ENCODE data around the gene MACO1.
"Not testable (repeated sequence)": the region's sequence is repeated elsewhere in the genome, so short reads cannot be mapped to it uniquely, and the experiment has no call there.

Gene MACO1

DNA sequence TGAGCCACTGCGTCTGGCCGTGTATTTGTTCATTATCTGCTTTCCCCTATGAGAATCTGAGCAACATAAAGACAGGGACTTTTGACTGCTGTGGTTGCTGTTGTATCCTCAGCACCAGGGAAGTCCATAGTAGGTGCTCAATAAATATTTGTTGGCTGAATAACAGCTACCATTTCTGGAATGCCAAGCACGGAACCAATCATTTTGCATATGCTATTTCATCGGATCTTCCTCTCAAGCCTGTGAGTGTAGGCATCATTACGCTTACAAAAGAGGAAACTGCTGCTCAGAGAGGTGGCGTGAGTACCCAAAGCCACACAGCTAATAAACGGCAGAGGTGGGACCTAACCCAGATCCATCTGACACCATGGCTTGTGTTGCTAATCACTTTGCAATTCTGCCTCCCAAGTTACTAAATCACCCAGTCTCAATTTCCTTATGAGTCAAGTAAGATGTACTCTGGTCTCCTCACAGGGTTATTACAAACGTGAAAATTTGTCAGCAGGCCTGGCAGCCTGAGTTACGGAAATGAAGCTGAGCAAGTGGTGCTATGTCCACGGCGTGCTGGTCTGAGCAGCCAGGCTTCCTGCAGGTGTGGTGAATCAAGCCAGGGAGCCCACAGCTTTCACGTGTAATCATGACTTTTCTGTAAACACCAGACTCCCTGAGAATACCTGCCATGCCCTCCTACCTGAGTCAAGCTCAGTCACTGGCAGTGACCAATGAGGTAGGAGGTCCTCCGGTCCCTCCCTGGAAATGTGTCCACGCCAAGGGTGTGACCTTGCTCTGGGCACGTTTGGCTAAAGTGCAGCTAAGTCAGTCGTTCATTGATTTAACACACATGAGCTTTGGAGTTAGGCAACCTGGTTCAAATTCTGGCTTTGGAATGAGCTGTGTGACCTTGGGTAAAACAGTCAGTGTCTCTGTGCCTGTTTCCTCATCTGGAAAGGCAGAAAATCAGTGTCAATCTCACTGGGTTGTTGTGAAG is 5.3 kb upstream of the MACO1 start:
- no peak for DNase-seq

DNA sequence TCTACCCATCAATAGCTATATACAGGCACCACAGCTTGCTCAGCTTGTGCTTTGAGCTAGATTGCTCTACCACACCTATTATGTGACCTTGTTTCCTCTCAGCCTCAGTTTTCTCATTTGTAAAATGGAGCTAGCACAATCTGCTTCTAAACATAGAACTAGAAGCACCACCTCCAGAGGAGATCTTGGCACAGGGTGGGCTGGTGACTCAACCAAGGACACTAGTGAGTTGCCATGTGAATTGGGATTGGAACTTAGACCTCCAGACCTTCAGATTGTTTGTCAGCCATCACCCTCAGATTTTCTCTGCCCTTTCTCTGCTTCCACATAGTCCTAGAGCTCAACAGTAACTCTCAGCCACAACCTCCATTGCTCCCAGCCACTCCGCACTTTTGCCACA is 3.0 kb upstream of the MACO1 start:
- DNase-seq, result no peak

DNA sequence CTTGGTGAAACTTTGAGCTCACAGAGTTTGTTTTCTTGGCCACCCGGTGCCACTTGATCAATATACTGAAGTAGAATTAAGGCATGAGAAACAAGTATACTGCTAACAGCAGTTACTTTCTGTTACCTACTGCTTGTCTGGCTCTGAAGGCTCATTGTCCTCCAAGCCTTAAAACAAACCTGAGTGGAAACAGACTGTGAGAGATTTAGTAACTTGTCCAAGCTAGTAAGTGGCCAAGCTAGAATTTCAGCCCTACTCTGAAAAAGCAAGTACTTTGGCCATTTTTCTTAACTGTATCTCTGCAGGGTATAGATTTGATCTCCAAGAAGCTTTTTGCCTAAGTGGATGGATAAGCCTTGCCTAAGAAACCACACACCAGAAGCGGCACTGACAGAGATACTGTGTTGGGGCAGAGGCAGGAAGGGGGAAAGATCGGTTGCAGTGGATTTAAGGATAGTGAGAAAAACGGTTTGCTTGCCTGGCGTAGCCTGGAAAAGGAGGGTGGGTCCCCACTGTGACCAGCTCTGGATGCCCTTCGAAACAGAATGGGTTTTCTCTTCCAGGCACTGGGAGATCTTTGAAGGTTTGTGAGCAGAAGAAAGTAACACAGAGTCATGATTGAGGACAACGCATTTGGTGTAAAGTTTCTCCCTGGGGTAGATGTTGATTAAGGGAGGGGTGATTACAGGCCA is 2.1 kb upstream of the MACO1 start:
- DNase-seq, result no peak

DNA sequence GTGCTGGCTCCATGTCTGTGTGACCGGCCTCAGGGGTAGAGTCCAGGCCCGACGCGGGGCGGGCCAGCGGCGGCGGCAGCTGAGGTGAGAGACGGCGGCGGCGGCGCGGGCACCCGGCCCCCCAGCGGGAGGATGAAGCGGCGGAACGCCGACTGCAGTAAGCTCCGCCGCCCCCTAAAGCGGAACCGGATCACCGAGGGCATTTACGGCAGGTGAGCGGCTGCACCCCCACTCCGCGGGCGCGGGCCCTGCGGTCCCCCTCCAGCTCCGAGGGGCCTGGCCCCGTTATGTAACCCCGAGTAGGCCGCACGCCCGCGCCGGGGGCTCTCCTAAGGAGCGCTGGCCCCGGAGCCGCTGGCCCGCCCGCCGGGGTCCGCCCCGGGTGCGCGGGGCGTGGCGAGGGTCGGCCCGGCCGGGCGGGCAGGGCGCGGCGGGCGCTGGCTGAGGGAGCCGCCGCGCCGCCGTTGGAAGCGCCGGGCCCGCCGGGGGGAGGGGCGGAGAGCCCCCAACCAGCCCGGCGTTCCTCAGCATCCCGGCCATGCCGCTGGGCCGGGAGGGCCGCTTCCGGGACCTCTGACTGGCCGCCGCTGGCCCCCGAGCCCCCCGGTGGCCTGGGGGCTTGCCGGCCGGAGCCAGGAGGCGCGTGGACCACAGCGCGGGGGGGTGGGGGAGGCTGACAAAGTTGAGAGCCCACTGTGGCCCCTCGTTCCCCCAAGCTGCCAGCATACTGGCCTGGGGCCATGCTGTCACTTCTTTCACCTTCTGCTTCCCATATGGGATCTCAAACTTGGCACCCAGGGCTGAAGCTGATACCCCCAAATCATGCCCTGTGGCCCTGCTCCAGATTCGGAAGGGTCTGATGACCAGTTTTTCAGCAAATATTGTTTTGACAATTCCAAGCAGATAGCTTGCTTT is 527 bp downstream of the MACO1 start:
- DNase-seq, result no peak

DNA sequence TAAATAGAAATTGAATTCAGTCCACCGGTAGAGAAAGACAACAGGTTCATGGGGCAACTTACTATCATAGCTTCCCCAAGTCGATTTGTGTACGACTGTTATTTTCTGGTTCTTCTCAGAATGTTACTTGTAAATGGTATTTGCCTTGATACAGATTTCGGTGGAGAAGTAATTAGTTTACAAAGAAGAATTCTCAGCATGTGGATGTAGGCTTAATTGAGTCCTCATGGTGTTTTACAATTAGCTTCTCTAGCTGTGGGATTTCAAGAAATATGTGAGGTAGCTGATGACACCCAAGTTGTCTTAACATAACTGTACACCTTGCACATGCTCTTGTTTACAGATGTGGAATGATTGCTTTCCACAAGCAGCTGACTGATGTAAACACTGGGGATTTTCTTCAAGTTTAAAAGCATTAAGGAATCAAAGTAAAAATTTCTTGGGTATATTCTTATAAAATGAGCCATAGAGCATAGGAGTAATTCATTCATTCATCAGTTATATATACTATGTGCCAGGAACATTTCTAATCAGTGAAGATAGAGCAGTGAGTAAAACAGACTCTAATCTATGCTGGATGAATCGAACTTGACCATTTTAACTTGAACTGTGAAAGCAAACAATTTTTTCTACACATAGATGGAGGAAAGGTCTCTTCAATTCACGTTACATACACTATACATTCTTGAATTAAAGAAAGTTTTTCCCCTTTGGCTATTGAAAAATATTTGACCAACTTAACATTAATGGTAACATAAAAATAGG is 1.4 kb downstream of the MACO1 start:
- no peak for DNase-seq

DNA sequence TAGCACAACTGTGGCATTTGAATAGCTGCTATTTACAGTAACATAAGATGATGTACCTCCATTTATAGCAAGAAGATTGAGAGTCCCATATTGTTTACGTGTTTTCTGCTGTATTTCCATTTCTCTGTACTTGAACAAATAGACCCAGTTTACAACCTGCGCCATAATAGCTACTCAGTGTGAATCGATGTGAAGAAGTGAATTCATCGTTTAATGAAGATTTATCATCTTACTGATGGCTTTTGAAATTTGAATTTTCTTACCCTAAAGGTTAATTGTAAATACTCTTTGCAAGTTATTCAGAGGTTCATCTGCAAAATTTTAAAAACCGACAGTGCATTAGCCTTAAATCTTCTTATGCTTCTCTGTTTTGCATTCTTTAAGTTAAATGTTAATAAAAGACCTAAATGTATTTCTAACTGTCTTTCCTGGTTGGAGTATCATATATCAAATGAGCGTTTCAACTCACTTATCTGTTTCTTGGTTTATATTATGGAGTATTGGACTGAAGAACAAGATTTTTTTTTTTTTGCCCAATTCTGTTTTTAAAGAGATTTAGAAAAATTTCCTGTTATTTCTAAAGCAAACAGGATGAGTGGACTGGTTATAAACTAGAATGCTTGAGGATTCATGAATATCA is 2.2 kb downstream of the MACO1 start:
- no peak for DNase-seq

DNA sequence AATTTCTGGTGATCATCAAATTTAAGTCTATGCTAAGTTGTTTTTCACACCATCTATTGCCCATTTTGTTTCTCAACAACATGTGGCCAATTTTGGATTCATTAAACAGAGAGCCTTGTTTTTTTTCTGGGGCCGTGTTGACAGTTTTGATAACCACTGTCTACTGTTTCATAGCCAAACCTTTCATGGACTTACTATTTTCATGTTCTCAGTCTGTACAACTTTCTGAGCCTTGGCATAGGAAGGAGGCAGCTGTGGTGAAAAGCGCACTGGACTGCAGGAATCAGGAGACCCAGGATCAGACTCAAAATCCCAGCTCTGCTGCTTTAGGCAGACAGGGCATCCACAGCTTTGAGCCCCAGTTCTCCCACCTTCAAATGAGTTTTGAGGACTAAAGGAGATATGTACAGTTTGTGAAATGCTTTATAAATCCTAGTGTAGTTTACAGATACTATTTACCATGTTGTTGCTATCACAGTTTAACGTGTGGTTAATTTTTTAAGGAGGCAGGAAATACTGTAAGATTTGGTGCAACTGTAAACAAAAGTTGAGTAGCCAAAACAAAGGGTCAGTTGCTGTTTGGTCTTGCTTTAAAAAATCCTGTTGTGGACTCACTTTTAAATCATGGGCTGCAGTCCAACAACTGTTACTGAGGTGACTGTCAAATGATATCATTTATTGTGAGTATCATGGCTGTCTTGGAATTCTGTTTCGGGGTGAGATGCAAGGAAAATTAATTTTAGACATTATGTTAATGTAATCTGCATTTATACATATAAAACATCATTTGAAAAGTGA is 2.9 kb downstream of the MACO1 start:
- no peak for DNase-seq

DNA sequence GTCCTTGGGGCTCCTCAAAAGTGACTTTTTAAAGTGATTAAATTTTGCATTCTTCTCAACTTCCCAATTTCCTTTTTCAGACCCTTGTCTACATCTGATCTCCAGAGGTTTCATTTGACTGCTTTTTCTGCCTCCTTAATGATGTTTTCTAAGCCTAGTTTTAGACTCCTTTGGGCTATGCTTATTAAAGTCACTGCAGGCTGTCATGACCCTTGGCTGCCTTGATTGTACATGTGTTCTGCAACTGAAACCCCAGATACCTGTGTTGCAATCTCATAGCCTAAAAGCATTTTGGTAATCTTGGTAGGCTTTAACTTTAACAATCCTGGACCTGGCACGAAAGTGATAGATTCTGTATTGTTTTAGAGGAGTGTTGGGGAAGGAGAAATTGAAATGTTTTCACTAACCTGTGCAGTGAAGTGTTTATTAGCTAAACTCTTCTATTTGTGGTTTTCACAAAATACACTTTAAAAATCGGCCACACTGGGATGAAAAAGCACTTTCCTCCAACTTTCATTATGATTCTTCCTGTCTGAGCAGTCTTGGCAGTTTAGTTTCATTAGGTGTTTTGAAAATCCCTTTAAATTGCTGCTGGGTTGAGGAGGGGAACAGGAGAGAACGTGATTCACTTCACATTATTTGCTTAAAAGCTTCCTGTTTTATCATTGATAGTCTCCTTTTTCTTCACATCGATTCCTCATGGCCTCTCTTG is 4.9 kb downstream of the MACO1 start:
- DNase-seq, result no peak

DNA sequence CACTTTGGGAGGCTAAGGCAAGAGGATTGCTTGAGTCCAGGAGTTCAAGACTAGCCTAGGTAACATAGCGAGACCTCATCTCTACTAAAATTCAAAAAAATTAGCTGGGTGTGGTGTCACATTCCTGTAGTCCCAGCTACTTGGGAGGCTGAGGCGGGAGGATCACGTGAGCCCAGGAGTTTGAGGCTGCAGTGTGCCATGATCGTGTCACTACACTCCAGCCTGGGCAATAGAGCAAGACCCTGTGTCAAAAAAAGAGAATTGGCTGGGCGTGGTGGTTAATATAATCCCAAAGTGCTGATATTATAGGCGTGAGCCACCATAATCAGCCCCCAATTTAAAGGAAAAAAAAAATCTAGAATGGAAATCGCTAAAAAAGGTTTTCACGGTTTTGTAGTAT is 7.0 kb downstream of the MACO1 start:
- DNase-seq, result no peak

DNA sequence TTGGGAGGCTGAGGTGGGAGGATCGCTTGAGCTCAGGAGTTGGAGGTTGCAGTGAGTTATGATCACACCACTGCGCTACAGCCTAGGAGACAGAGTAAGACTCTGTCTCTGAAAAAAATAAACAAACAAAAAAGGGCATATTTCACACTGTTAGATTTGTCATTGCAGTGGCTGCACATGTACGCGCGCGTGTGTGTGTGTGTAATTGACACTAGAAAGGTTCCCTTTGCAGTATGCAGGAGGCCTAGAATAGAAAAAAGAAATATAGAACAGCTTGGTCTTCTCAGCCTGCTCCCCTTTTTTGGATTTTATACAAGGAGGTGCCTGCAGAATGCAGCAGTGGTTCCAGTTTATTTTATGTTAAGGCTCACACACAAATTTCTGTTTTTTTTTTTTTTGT is 8.6 kb downstream of the MACO1 start:
- DNase-seq, result no peak

DNA sequence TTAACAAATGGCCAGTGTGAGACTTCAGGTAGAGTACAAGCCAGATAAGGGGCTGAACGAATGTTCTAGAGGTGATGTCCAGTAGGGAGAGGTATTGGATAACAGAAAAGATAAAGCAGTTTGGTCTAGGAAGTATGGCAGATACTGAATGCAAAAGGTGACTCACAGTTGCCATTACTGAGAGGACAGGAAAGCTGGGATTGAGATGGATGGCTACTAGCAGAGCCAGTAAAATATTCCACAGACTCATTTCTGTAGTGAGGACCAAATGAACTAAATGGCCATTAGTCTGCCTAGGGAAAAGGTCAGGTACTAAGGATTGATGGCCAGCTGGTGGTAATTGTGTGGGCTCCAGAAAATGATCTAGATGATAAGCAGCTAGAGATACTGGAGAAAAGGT is 11.5 kb downstream of the MACO1 start:
- no peak for DNase-seq

DNA sequence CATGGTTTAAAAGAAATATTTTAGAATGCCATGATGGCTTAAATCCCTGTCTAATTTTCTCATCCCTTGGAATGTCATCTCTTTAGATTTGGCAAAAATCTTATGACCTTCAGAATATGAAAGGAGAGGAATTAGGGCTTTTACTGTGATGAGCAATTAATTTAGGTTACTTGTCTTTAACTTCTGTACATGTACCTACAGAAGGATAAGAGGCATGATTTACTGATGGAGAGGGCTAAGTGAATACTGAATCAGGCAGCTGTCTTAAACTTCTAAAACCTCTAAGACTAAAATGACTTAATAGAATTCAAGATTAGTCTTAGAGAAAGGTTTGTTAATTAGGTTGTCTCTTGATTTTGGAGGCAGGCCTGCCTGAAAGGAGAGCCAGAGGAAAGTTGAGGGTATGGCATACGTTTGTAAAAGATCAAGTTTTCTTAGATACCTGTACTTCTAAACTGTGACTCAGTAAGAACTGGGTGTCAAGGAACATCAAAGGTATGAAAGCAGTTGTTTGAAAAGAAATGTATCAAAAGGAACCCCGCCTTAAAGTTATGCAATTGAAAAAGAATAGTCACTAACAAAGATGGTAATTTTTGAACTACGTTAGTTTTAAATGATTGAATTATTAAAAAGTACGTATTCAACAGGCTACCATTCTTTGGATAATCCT is 12.5 kb downstream of the MACO1 start:
- no peak for DNase-seq

DNA sequence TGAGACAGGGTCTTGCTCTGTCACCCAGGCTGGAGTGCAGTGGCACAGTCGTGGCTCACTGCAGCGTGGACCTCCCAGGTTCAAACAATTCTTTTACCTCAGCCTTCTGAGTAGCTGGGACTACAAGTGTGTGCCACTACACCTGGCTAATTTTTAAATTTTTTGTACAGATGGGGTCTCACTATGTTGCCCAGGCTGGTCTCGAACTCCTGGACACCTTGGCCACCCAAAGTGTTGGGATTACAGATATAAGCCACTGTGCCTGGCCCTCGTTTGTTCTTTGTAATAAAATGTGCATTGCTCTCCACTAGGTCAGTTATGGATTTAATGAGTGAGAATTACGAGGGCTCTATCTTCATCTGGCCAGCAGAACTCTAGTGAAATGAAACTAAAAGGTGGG is 13.9 kb downstream of the MACO1 start:
- not testable (repeated sequence) for DNase-seq

DNA sequence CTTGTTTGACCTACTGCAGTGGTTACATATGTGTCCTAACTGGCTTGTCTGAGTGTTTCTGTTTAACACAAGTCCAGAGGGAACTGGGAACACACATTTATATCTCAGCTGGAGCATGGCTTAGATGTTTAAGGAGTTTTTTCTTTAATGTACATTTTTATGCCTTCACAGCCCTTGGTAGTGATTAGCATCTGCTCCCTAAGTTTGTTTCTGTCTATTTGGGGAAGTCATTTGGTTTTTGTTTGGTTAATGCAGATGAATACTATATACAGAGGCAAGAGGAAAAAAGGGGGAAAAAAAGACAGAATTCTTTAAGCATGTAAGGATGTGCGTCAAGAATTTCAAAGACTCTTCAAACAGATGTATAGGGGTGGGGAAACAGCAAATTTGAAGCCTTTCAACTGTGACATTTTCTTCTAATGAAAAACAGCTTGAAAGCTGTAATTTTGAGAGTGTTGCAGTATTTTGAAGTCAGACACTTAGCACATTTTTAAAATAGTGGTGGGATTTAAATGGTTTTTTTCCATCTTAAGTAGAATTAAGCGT is 15.4 kb downstream of the MACO1 start:
- no peak for DNase-seq

DNA sequence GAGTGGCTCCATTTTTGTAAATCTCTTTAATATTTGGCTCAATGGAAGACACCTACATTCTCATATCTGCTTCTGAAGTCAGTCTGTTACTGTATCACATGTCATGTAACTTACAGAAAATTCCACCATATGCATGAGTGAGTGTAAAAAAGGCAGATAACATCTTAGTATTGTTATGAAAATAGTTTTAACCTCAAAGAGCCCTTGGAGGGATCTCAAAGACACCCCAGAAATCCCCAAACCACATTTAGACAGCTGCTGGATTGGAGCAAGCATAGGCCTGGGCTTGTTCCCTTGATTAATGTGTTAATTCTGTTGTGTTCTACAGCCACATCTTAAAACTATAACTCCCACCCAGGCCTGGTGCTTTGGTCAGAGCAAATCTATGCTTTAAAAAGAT is 16.9 kb downstream of the MACO1 start:
- DNase-seq, result no peak

DNA sequence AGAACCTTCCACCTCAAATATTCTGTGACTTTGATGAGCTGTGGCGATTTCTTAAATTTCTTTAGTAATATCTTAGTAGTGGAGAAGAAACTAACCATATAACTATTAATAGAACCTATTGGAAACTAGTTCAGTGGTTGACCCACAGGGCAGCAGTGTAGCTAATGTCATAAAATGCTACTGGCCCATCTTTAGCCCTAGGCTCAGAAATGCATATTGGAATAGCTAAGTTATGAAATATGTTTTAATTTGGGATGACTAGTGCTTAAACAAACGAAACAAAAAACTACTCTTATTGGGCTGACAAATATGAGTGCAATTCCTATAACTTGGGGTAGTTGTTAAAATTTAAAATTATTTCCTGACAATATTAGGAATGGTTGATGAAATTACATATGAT is 20.2 kb downstream of the MACO1 start:
- DNase-seq, result no peak

DNA sequence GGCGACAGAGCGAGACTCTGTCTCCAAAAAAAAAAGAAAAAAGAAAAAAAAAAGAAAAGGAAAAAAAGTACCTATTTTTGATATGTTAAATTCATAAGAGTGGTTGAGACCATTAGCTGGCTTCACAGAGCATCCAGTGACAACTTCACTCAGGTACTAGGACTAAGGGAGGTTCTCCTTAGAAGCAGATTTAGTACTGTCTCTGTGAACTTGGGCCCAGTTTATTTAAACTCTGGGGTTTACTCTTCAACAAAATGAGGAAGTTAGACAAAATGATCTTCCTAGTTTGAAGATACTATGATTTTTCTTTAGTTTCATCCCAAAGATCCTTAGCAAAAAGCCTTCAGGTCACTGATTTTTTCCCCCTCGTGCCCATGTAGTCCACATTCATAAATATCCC is 21.2 kb downstream of the MACO1 start:
- no peak for DNase-seq

DNA sequence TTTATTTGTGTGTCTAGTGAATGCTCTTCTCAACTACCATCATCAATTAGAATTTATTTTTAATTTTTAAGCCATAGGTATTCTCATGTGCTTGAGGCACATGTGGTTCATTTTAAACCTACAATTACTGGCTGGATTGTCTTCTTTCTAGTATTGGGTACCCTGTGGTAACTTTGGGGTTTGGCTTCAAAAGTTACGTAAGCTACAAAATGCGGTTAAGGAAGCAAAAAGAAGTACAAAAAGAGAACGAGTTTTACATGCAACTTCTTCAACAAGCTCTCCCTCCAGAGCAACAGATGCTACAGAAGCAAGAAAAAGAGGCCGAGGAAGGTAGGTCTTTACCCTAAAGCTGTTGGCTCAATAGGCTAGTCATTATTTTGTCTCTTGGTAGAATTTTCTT is 25.8 kb downstream of the MACO1 start:
- DNase-seq, result no peak

DNA sequence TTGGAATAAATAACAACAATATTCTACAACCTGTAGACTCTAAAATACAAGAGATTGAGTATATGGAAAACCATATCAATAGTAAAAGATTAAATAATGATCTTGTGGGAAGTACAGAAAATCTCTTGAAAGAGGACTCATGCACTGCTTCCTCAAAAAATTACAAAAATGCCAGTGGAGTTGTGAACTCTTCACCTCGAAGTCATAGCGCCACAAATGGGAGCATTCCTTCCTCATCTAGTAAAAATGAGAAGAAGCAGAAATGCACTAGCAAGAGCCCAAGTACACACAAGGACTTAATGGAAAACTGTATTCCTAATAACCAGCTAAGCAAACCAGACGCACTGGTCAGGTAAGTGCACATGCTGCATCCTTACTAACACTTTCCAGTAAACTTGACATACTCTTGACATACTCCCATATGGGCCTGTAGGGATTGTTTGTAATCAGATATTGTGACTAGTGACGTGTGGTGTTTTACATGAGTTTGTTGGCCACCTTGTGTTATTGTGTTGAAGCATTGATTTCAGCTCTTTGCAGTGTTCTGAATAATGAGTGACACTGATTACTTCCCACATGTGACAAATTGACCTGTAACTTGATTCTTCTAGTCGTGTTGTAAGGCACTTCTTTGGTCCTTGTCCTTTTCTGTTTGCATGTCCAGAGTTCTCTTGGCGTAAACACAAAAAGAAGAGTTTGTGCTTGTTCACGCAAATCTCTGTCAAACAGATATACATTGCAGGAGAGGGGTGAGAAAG is 28.0 kb downstream of the MACO1 start:
- DNase-seq, result no peak
